Body of pancreas (tissue), 4 donors: ENCODE results near the gene HECTD2. TPM values are rescaled to one million over a fixed set of nuclear protein-coding genes. Genes with fewer than 3 reads are reported as not detected.
A peak's percentile ranks its signal among the peaks of the same experiment; 100 is the strongest.

Experiments used
- ATAC-seq: fragments of 150-250 bp; one replicate; pipeline ENCODE4 v1.9.1; 2016
- DNase-seq, 4 donors: peaks; one replicate each; pipeline ENCODE4 v3.0.0-alpha.2; 2019
- H3K27ac ChIP-seq, 4 donors: fragments of 200-600 bp; sonication (generic); 1 replicate in 3 of 4; 2 replicates in 1 of 4; pipeline versions ENCODE4 v1.5.1 to v1.6.1; 2016 to 2019; ENCODE audit warnings: mild to moderate bottlenecking in 1 of 4, mixed read lengths in 1 of 4, moderate library complexity in 1 of 4
- H3K27me3 ChIP-seq, 2 donors: fragments of 200-600 bp; sonication (generic); one replicate each; pipeline ENCODE4 v1.6.0; 2016; ENCODE audit warnings: mild to moderate bottlenecking in 1 of 2
- H3K36me3 ChIP-seq, 2 donors: fragments of 200-600 bp; sonication (generic); replicated peaks in 1 of 2; 2 replicates each; pipeline ENCODE4 v1.5.1; 2016; ENCODE audit warnings: low read depth in 2 of 2; ENCODE audit not compliant: insufficient read depth in 1 of 2
- H3K4me1 ChIP-seq: fragments of 200-600 bp; sonication (generic); one replicate; pipeline ENCODE4 v1.6.0; 2016
- H3K4me3 ChIP-seq, 2 donors: fragments of 200-600 bp; sonication (generic); 1 replicate in 1 of 2; 2 replicates in 1 of 2; pipeline ENCODE4 v1.5.1; 2016 to 2019
- H3K9me3 ChIP-seq, 3 donors: fragments of 200-600 bp; sonication (generic); 1 replicate in 2 of 3; 2 replicates in 1 of 3; pipeline ENCODE4 v1.5.1; 2016
- CTCF ChIP-seq, 7 experiments: fragments of 450-650 bp in 4 of 7; fragments of 200-600 bp in 3 of 7; sonication (generic) in 3 of 7; IDR thresholded peaks; one replicate each; pipeline ENCODE4 v1.5.1; 2016 to 2019; ENCODE audit warnings: antibody characterized with exemption in 7 of 7
- POLR2A ChIP-seq, 3 donors: fragments of 450-650 bp; IDR thresholded peaks; one replicate each; pipeline ENCODE4 v1.6.1; 2016; ENCODE audit warnings: antibody characterized with exemption in 3 of 3, mild to moderate bottlenecking in 2 of 3
- WGBS, 2 donors: methylation state at CpG; one replicate each; pipeline ENCODE4 v1.1.5; 2017; 5-methylcytosine and 5-hydroxymethylcytosine counted together
- intact Hi-C: fragments of 100-400 bp; cut with DNase I; formaldehyde crosslinking; loops from one replicate; pipeline ENCODE4 v1.15.1; 2023
- total RNA-seq, 2 donors: library from RNA; depleted of rRNA; stranded (reverse); fragments of >200 nt; gene quantifications; one replicate each; pipeline ENCODE4 v1.1.0, GENCODE V29; 2016

HECTD2 gene
- total RNA-seq, 2 donors from 2014 or later, result 10.2 to 13.0 TPM

DNA sequence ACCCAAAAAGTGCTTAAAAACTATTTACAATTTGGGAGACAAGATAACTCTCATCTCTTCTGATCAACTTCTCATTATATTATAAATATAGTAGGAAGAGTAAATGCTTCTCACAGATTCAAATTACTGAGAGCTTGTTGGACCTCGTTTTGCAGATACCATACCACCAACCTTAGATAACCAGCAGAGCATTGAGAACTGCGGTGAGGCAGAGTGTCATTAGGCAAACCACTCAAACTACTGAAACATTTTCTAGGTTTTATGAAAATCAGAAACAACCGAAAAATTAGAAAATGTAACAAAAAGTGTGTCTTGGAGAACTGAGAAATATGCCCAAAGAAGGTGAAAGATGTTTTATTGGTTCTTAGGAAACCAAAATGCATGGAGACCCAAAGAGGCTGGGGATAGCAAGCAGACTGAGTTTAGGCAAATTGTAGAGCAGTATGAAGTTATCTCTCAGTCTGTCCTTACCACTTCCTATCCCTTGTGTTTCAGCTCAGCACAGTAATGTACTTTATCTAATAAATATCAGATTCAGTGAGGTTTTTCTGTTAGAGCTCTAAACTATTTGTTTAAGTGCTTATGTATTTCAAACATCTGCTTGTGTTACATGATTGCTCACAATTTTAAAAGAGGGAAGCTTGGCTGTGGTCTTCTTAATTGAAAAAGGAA is 77.9 kb downstream of the HECTD2 start:
- H3K4me3 ChIP-seq, result no peak overlapping the region
- ATAC-seq, result no peak
- no peaks in the 10 kb centered on the region for H3K36me3 ChIP-seq
- no peak for DNase-seq
- WGBS, 2 donors, result 75 to 77% methylated on average over 3 of the region's 3 CpGs
- H3K4me1 ChIP-seq, result no peaks in the 10 kb centered on the region
- intact Hi-C loops, result no loop called here
- no peaks in the 10 kb centered on the region for H3K27me3 ChIP-seq
- no peak overlapping the region for H3K27ac ChIP-seq
- TF ChIP-seq POLR2A (IDR thresholded peaks at IDR 0.05), result no peak
- TF ChIP-seq CTCF (IDR thresholded peaks at IDR 0.05), result no peak
- no peaks in the 10 kb centered on the region for H3K9me3 ChIP-seq

- ATAC-seq, result no peak
- 13 to 15% methylated on average over 2 of the region's 2 CpGs for WGBS, 2 donors
- Histone ChIP-seq H3K4me1 (no peaks in the 10 kb centered on the region), H3K4me3 (no peak overlapping the region), H3K27ac (no peak overlapping the region), H3K36me3 (peaks cover 0 to 2% of the 10 kb centered on the region in 2 donors), H3K9me3 (no peaks in the 10 kb centered on the region), H3K27me3 (no peaks in the 10 kb centered on the region)
- TF ChIP-seq CTCF (IDR thresholded peaks at IDR 0.05) (peak in 6 of 7 experiments; percentile 20 to 73 (median 62)), POLR2A (IDR thresholded peaks at IDR 0.05) (no peak)
- no peak for DNase-seq
- intact Hi-C loops, result loop anchor here (5.0 kb wide), 1 partner anchor 144 kb away; no protein-coding TSS in a partner anchor
Observed at GRCh38 chr10:91493313-91493712, 83.2 kb downstream of the HECTD2 start.

DNA sequence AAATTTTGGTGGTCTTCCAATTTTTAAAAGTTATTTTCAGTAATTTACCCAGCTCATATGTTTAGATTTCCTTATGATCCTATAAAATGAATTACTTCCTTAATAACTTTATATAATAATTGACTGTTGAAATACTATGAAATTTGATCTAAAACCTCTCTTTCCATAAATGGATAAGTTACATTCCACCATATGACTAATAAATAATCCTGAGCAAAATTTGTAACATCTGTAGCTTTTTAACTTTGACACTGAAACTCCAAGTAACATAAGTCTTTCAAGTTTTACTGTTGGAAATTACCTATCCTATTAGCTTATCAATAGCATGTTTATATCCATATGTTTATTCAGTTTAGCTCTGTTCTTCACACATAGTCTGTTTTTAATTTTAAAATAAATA is 85.3 kb downstream of the HECTD2 start:
- Histone ChIP-seq H3K4me3 (no peak overlapping the region), H3K27me3 (no peaks in the 10 kb centered on the region), H3K36me3 (peaks cover 0 to 4% of the 10 kb centered on the region in 2 donors), H3K4me1 (no peaks in the 10 kb centered on the region), H3K27ac (no peak overlapping the region), H3K9me3 (no peaks in the 10 kb centered on the region)
- intact Hi-C loops, result loop anchor here (5.0 kb wide), 1 partner anchor 47 kb away; no protein-coding TSS in a partner anchor
- DNase-seq (no peak), ATAC-seq (no peak)
- TF ChIP-seq CTCF (IDR thresholded peaks at IDR 0.05), result no peak
- no peak for TF ChIP-seq POLR2A (IDR thresholded peaks at IDR 0.05)

DNA sequence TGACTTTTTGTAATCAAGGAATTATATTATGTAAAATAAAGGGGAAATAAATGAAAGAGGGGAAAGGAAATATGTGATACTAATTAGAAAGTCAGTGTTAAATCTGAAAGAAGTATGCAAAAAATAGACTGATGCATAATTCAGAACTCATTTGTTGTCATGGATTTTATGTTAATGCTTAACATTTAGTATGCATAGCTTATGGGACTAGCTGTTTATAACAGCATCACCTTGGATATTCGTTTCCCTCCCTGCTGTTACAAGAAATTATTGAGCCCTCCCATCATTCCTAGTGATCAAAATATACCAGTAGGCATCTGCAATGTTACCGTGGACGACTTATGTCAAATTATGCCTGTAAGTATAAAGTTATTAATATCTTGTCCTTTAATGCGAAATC is 85.9 kb downstream of the HECTD2 start:
- WGBS, 2 donors, result 85 to 89% methylated on average over 4 of the region's 4 CpGs
- Histone ChIP-seq H3K27me3 (no peaks in the 10 kb centered on the region), H3K27ac (no peak overlapping the region), H3K4me1 (no peaks in the 10 kb centered on the region), H3K36me3 (peaks cover 0 to 4% of the 10 kb centered on the region in 2 donors), H3K4me3 (no peak overlapping the region), H3K9me3 (no peaks in the 10 kb centered on the region)
- TF ChIP-seq CTCF (IDR thresholded peaks at IDR 0.05) (no peak), POLR2A (IDR thresholded peaks at IDR 0.05) (no peak)
- intact Hi-C loops, result loop anchor here (5.0 kb wide), 1 partner anchor 46 kb away; no protein-coding TSS in a partner anchor
- DNase-seq (no peak), ATAC-seq (no peak)
